ENCODE measurements around the gene NPY.

- no peak for TF ChIP-seq CTCF (IDR thresholded peaks at IDR 0.05)
- no peak for TF ChIP-seq POLR2A (IDR thresholded peaks at IDR 0.05)
Observed at GRCh38 chr7:24307326-24307725, 23.3 kb downstream of the NPY start.
